ENCODE results near the gene USP17L15.
"Not testable (repeated sequence)": the region's sequence is repeated elsewhere in the genome, so short reads cannot be mapped to it uniquely, and the experiment has no call there.

The USP17L15 gene, protein sequence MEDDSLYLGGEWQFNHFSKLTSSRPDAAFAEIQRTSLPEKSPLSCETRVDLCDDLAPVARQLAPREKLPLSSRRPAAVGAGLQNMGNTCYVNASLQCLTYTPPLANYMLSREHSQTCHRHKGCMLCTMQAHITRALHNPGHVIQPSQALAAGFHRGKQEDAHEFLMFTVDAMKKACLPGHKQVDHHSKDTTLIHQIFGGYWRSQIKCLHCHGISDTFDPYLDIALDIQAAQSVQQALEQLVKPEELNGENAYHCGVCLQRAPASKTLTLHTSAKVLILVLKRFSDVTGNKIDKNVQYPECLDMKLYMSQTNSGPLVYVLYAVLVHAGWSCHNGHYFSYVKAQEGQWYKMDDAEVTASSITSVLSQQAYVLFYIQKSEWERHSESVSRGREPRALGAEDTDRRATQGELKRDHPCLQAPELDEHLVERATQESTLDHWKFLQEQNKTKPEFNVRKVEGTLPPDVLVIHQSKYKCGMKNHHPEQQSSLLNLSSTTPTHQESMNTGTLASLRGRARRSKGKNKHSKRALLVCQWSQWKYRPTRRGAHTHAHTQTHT

GRCh38 chr4:9234085-9234484, at the start of gene USP17L15:
Gene USP17L15 (plus strand): TSS chr4:9234385. CDS start chr4:9234385, 0 bp downstream.
- not testable (repeated sequence) for DNase-seq

DNA sequence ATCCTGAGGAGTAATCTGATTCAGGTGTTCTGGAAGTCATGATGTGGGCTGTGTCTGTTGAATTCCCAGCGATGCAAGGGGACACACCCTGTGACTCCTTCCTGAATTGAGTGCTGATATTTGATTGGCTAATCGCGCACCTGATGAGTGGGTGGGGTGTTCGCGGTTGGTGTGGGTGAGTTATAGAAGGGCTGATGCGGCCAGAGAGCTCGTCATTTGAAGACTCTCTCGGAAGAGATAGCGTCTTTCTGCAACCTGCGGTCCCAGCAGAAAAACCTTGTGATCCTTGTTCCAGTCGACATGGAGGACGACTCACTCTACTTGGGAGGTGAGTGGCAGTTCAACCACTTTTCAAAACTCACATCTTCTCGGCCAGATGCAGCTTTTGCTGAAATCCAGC, 23.8 kb upstream of the USP17L15 start, which contains the start of gene USP17L10:
Gene USP17L10 (plus strand): TSS at position 301 of the 400 bp plus-strand sequence. CDS start 0 bp downstream, at position 301.
- not testable (repeated sequence) for DNase-seq

DNA sequence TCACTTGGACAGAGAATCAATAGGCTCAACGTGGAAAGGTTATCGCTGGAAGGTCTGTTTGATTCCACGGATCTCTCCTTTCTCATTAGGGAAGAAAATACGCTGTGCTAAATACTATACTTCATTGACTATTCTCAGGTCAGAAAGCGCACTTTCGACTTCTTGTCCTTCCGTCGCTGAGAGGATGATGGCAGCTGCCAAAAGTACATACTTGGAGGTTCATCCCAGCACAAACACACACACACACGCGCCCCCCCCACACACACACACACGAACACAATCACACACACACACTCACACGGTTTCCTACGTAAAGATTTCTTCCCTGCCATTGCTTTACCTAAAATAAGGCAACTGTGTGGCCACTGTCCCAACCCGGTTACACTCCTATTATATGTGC, 19.5 kb upstream of the USP17L15 start:
- not testable (repeated sequence) for DNase-seq

GRCh38 chr4:9215105-9215504, 19.1 kb upstream of the USP17L15 start, which contains the start of gene USP17L11:
Gene USP17L11 (plus strand): TSS chr4:9215405. CDS start chr4:9215405, 0 bp downstream.
- not testable (repeated sequence) for DNase-seq

GRCh38 chr4:9219852-9220251, 14.3 kb upstream of the USP17L15 start, which contains the start of gene USP17L12:
Gene USP17L12 (plus strand): TSS chr4:9220152. CDS start chr4:9220152, 0 bp downstream.
- not testable (repeated sequence) for DNase-seq

DNA sequence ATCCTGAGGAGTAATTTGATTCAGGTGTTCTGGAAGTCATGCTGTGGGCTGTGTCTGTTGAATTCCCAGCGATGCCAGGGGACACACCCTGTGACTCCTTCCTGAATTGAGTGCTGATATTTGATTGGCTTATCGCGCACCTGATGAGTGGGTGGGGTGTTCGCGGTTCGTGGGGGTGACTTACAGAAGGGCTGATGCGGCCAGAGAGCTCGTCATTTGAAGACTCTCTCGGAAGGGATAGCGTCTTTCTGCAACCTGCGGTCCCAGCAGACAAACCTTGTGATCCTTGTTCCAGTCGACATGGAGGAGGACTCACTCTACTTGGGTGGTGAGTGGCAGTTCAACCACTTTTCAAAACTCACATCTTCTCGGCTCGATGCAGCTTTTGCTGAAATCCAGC, 9.6 kb upstream of the USP17L15 start, which contains the start of gene USP17L13:
Gene USP17L13 (plus strand): TSS at position 301 of the 400 bp plus-strand sequence. CDS start 0 bp downstream, at position 301.
- DNase-seq, result not testable (repeated sequence)

DNA sequence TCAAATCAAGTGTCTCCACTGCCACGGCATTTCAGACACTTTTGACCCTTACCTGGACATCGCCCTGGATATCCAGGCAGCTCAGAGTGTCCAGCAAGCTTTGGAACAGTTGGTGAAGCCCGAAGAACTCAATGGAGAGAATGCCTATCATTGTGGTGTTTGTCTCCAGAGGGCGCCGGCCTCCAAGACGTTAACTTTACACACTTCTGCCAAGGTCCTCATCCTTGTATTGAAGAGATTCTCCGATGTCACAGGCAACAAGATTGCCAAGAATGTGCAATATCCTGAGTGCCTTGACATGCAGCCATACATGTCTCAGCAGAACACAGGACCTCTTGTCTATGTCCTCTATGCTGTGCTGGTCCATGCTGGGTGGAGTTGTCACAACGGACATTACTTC, 3.9 kb upstream of the USP17L15 start:
- DNase-seq, result not testable (repeated sequence)

GRCh38 chr4:9238461-9238860, 4.3 kb downstream of the USP17L15 start:
- not testable (repeated sequence) for DNase-seq

GRCh38 chr4:9243579-9243978, 9.4 kb downstream of the USP17L15 start, which contains the start of gene USP17L17:
Gene USP17L17 (plus strand): TSS chr4:9243879. CDS start chr4:9243879, 0 bp downstream.
- not testable (repeated sequence) for DNase-seq

GRCh38 chr4:9247953-9248680, 13.9 kb downstream of the USP17L15 start, which contains the start of gene USP17L18:
Gene USP17L18 (plus strand): TSS chr4:9248630. CDS start chr4:9248630, 0 bp downstream.
- not testable (repeated sequence) for DNase-seq

- DNase-seq, result not testable (repeated sequence)
Measured at GRCh38 chr4:9253078-9253477, 18.9 kb downstream of the USP17L15 start, which contains the start of gene USP17L19. Gene USP17L19 (plus strand): TSS chr4:9253378. CDS start chr4:9253378, 0 bp downstream.

- DNase-seq, result not testable (repeated sequence)
Measured at GRCh38 chr4:9257824-9258223, 23.6 kb downstream of the USP17L15 start, which contains the start of gene USP17L20. Gene USP17L20 (plus strand): TSS chr4:9258124. CDS start chr4:9258124, 0 bp downstream.

GRCh38 chr4:9262572-9262971, 28.4 kb downstream of the USP17L15 start, which contains the start of gene USP17L21:
Gene USP17L21 (plus strand): TSS chr4:9262872. CDS start chr4:9262872, 0 bp downstream.
- not testable (repeated sequence) for DNase-seq

DNA sequence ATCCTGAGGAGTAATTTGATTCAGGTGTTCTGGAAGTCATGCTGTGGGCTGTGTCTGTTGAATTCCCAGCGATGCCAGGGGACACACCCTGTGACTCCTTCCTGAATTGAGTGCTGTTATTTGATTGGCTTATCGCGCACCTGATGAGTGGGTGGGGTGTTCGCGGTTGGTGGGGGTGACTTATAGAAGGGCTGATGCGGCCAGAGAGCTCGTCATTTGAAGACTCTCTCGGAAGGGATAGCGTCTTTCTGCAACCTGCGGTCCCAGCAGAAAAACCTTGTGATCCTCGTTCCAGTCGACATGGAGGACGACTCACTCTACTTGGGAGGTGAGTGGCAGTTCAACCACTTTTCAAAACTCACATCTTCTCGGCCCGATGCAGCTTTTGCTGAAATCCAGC, 33.1 kb downstream of the USP17L15 start, which contains the start of gene USP17L22:
Gene USP17L22 (plus strand): TSS at position 301 of the 400 bp plus-strand sequence. CDS start 0 bp downstream, at position 301.
- DNase-seq, result not testable (repeated sequence)

DNA sequence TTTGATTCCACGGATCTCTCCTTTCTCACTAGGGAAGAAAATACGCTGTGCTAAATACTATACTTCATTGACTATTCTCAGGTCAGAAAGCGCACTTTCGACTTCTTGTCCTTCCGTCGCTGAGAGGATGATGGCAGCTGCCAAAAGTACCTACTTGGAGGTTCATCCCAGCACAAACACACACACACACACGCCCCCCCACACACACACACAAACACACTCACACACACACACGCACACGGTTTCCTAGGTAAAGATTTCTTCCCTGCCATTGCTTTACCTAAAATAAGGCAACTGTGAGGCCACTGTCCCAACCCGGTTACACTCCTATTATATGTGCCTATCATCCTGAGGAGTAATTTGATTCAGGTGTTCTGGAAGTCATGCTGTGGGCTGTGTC, 37.5 kb downstream of the USP17L15 start:
- DNase-seq, result not testable (repeated sequence)

Data from SHP77 (cell line).